ENCODE measurements around the gene CLK4.

Gene CLK4

GRCh38 chr5:178632285-178632684 is 5.4 kb upstream of the CLK4 start:
- DNase-seq, result no peak
- Histone ChIP-seq H3K27ac (no peak overlapping the region), H3K36me3 (replicated peaks) (no peaks in the 10 kb centered on the region), H3K4me3 (ENCODE audit: low read depth, low read length) (no peak overlapping the region), H3K27me3 (replicated peaks) (no peaks in the 10 kb centered on the region)
- in situ Hi-C loops (cut with HindIII; ENCODE audit: low pct_ligation_motif_present, low sequenced_read_pairs), result no loop called here
- TF ChIP-seq, protein P1, sequence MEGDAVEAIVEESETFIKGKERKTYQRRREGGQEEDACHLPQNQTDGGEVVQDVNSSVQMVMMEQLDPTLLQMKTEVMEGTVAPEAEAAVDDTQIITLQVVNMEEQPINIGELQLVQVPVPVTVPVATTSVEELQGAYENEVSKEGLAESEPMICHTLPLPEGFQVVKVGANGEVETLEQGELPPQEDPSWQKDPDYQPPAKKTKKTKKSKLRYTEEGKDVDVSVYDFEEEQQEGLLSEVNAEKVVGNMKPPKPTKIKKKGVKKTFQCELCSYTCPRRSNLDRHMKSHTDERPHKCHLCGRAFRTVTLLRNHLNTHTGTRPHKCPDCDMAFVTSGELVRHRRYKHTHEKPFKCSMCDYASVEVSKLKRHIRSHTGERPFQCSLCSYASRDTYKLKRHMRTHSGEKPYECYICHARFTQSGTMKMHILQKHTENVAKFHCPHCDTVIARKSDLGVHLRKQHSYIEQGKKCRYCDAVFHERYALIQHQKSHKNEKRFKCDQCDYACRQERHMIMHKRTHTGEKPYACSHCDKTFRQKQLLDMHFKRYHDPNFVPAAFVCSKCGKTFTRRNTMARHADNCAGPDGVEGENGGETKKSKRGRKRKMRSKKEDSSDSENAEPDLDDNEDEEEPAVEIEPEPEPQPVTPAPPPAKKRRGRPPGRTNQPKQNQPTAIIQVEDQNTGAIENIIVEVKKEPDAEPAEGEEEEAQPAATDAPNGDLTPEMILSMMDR (IDR thresholded peaks at IDR 0.05; ENCODE audit: low read depth, low read length, missing control alignments), result no peak

GRCh38 chr5:178630951-178631350 is 4.1 kb upstream of the CLK4 start:
- Histone ChIP-seq H3K27ac (no peak overlapping the region), H3K27me3 (replicated peaks) (no peaks in the 10 kb centered on the region), H3K4me3 (ENCODE audit: low read depth, low read length) (no peak overlapping the region), H3K36me3 (replicated peaks) (no peaks in the 10 kb centered on the region)
- in situ Hi-C loops (cut with HindIII; ENCODE audit: low pct_ligation_motif_present, low sequenced_read_pairs), result no loop called here
- TF ChIP-seq, protein P1 (IDR thresholded peaks at IDR 0.05; ENCODE audit: low read depth, low read length, missing control alignments), result no peak
- DNase-seq, result no peak

DNA sequence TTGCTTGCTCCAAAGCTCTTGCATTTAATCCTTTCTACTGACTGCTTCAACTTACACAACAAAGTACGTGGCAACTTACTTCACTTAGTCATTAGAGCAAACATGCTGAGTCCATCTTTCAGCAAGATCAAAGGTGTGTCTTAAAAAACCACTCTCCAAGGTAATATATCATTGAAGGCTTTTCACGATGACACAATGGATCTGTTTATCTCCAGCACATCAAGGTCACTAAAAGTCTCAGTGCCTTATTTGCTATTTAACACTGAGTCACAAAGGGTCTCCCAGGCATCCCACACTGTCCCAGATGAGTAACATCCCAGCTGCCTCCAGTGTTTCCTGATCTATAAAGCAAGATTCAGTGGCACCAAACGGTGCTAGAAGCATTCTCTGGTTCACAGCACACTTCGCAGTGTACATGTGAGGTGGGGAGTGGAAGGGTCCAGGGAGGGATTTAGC is 3.7 kb upstream of the CLK4 start:
- H3K4me3 ChIP-seq (ENCODE audit: low read depth, low read length), result no peak overlapping the region
- in situ Hi-C loops (cut with HindIII; ENCODE audit: low pct_ligation_motif_present, low sequenced_read_pairs), result no loop called here
- DNase-seq, result no peak
- TF ChIP-seq, protein P1 (IDR thresholded peaks at IDR 0.05; ENCODE audit: low read depth, low read length, missing control alignments), result no peak
- no peak overlapping the region for H3K27ac ChIP-seq
- H3K36me3 ChIP-seq (replicated peaks), result no peaks in the 10 kb centered on the region
- no peaks in the 10 kb centered on the region for H3K27me3 ChIP-seq (replicated peaks)

DNA sequence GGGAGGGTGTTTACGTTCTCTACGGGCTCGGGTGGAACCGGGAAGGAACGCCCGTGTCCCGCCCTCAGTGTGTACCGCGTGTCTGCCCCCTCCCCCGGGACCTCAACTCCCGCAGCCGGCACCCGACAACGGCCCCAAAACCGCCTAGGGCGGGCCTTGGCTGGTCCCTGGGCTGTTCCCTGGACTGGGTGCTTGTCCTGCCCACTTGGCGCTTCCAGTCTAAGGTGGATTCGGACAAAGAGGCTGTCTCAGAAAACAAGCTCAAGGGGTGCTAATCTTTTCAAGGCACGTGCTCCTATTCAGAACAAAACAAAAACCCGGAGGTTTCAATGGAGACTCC is 379 bp upstream of the CLK4 start:
- H3K36me3 ChIP-seq (replicated peaks), result peaks cover 5% of the 10 kb centered on the region
- peak overlapping the region; percentile 98 for H3K4me3 ChIP-seq (ENCODE audit: low read depth, low read length)
- H3K27me3 ChIP-seq (replicated peaks), result no peaks in the 10 kb centered on the region
- no peak for DNase-seq
- in situ Hi-C loops (cut with HindIII; ENCODE audit: low pct_ligation_motif_present, low sequenced_read_pairs), result no loop called here
- TF ChIP-seq, protein P1 (IDR thresholded peaks at IDR 0.05; ENCODE audit: low read depth, low read length, missing control alignments), result no peak
- H3K27ac ChIP-seq, result peak overlapping the region; percentile 97

GRCh38 chr5:178625679-178626483 is 969 bp downstream of the CLK4 start:
- TF ChIP-seq, protein P1 (IDR thresholded peaks at IDR 0.05; ENCODE audit: low read depth, low read length, missing control alignments), result no peak
- Histone ChIP-seq H3K36me3 (replicated peaks) (peaks cover 13% of the 10 kb centered on the region), H3K4me3 (ENCODE audit: low read depth, low read length) (peak overlapping the region; percentile 98), H3K27ac (peak overlapping the region; percentile 97), H3K27me3 (replicated peaks) (no peaks in the 10 kb centered on the region)
- in situ Hi-C loops (cut with HindIII; ENCODE audit: low pct_ligation_motif_present, low sequenced_read_pairs), result no loop called here
- DNase-seq, result peak; percentile 46
